ENCODE results near the gene RHBDD3.

- TF ChIP-seq CTCF (IDR thresholded peaks at IDR 0.05 in 2 of 3, conservative IDR thresholded peaks at IDR 0.05 in 1 of 3; ENCODE audit: insufficient read depth in 2 of 3, low read depth in 1 of 3, low read length in 3 of 3) (no peak), CHD2 (IDR thresholded peaks at IDR 0.05; ENCODE audit: low read depth, low read length) (no peak), SIN3A (IDR thresholded peaks at IDR 0.05; ENCODE audit: borderline replicate concordance in 2 of 2, control insufficient read depth in 1 of 2, low read depth in 2 of 2, low read length in 2 of 2) (no peak), CBFB (CRISPR knock-in tag; IDR thresholded peaks at IDR 0.05) (no peak), ZNF3 (CRISPR knock-in tag; IDR thresholded peaks at IDR 0.05) (no peak), EP300 (IDR thresholded peaks at IDR 0.05; ENCODE audit: low read length) (no peak), GTF3C2 (IDR thresholded peaks at IDR 0.05; ENCODE audit: borderline replicate concordance, extremely low read depth, insufficient read length) (no peak), USF1 (CRISPR knock-in tag; IDR thresholded peaks at IDR 0.05) (no peak), RBM14 (IDR thresholded peaks at IDR 0.05; ENCODE audit: borderline replicate concordance, insufficient read depth, low read depth, low read length) (no peak)
Measured at GRCh38 chr22:29284196-29284595, 16.4 kb upstream of the RHBDD3 start.

Measured in K562 (cell line).